HUDEP-2 (cell line): ENCODE results near the gene FLRT1.

Experiments used
- DNase-seq, 76 experiments: peaks; one replicate each; lab custom pipeline; 2025; ENCODE audit not compliant: unreplicated experiment in 76 of 76; lab: John Stamatoyannopoulos, UW

Gene FLRT1, protein sequence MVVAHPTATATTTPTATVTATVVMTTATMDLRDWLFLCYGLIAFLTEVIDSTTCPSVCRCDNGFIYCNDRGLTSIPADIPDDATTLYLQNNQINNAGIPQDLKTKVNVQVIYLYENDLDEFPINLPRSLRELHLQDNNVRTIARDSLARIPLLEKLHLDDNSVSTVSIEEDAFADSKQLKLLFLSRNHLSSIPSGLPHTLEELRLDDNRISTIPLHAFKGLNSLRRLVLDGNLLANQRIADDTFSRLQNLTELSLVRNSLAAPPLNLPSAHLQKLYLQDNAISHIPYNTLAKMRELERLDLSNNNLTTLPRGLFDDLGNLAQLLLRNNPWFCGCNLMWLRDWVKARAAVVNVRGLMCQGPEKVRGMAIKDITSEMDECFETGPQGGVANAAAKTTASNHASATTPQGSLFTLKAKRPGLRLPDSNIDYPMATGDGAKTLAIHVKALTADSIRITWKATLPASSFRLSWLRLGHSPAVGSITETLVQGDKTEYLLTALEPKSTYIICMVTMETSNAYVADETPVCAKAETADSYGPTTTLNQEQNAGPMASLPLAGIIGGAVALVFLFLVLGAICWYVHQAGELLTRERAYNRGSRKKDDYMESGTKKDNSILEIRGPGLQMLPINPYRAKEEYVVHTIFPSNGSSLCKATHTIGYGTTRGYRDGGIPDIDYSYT

DNA sequence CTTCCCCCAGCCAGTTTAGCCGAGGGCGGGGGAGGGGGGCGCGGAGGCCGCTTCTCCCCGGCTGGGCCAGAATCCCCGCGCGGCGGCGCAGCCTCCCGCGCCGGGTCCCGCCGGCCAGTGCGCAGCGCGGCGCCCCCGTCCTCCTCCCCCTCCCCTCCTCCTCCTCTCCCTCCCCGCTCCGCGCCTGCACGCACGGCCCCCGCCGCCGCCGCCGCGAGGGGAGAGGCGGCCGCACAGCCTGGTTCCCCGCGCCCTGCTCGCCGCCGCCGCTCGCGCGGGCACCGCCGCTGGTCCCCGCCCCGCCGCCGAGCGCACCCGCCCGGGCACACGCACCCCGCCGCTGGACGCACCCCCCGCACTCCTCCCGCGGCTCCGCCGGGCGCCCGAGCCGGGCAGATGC lies at the start of gene FLRT1:
TSS of gene FLRT1 (plus strand) at position 356 of the 400 bp plus-strand sequence. CDS start 80,337 bp downstream, outside the sequence.
- DNase-seq: no peak

DNA sequence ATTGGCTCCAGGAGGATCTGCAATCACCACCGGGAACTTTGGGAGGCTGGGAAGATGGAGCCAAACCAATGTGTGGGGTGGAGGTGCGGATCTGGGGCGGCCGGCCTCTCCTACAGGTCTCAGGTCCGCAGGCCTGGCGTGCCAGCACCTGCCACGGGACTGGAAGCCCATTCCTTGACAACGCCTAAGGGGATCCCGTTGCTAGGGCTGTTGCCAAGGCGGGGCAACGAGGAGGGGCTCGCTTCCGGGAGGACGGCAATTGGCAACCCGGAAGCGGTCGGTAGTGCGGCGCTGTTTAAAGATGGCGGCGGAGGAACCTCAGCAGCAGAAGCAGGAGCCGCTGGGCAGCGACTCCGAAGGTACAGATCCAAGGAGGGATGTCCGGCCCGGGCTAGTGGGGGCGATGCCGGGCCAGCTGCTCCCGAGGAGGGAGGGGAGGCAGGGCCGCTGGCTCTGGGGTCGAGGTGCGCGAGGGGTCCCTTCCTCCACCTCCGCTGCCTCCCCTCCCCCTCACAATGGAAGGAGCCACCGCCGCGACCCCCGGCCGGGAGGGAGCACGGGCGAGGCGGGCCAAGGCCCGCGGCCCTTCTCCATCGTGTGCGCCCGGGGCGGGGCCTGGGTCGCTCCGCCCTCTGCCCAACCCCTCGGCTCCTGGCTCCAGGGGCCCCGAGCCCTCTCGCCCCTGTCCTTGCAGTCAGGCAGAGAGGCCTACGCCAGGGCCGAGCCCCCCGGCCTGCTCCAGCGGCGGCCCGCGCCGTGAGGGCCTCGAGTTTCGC lies 49.4 kb upstream of the FLRT1 start, which contains the start of gene OTUB1:
TSS of gene OTUB1 (plus strand) at position 283 of the 776 bp plus-strand sequence. CDS start at position 302, 19 bp downstream.
- peak in 71 of 76 experiments; percentile 10 to 87 (median 71) for DNase-seq

DNA sequence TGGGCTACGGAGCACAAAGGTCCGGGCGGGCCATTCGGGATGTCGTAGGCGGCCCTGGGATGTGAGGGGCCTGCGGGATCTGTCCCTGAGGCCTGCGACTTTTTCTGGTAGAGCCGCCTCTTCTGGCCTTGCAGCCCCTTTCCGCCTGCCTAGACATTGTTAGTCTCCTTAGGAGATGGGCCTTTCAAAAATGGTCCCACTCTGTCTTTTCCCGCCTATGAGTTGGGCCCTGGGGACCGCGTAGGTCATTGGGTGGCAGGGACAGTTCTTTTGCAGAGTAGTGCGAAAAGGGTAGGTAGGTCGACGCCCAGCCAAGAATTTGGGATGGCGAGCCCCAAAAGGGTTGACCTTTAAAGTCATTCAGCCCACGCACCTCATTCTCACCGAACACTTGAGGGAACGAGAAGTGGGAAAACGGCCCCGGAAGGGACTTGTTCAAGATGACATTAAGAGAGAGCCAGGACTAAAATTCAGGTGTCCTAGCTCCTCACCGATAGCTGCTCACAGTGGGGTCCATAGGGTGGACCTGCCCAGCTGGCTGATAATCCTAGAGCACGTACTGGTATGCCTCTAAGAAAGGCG lies 48.7 kb upstream of the FLRT1 start:
- no peak for DNase-seq

DNA sequence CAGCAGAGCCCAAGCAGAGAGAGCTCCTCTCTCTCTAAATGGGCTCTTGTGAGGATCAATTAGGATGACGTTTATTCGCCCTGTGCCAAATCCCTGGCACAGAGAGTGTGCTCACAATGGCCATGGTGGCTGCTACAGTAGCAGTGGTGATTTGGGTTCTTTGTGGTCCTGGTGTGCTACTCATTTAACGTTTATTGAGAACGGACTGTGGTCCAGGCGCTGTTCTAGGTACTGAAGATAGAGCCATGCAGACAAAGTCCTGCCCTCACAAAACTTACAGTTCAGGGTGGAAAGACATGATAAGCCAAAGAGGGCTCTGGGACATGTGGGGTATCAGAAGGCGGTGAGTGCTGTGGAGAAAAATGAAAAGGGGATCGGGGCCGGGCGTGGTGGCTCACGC lies 44.2 kb upstream of the FLRT1 start:
- DNase-seq: no peak

DNA sequence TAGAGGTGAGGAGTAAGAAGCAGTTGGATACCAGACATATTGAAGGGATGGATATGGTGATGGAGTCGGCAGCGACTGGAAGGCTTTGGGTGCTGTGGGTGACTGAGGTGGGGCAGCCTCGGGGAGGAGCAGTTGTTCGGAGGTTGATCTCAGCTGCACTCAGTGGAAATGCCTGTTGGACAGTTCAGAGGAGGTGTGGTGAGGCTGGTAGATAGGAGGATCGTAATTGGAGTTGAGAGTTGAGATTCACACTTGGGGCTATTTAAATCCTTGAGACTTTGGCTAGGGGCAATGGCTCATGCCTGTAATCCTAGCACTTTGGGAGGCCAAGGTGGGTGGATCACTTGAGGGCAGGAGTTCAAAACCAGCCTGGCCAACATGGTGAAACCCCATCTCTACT lies 42.6 kb upstream of the FLRT1 start:
- no peak for DNase-seq

DNA sequence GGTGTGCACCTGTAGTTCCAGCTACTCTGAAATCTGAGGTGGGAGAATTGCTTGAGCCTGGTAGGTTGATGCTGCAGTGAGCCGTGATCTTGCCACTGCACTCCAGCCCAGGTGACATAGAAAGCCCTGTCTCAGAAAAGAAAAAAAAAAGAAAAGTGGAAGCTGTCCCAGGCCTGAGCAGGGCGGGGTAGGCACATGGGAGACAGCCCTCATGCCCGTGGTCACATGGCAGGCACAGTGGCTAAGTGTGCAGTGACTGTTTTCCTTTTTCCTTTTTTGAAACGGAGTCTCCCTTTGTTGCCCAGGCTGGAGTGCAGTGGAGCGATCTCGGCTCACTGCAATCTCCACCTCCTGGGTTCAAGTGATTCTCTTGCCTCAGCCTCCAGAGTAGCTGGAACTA lies 41.7 kb upstream of the FLRT1 start:
- DNase-seq: peak in 3 of 76 experiments; percentile 9 to 21 (median 15)

DNA sequence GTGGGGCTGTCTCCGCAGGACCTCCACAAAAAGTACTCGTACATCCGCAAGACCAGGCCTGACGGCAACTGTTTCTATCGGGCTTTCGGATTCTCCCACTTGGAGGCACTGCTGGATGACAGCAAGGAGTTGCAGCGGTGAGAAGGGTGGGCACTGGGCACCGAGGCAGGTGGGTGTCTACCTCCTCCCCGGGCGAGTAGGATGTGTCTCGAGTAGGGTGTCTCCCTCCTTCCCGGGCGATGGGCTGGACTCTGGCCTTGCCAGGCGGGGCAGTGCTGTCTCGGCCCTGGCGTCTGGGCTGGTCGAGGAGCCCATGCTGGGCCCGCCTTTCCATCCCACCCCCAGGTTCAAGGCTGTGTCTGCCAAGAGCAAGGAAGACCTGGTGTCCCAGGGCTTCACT lies 39.2 kb upstream of the FLRT1 start:
- no peak for DNase-seq

DNA sequence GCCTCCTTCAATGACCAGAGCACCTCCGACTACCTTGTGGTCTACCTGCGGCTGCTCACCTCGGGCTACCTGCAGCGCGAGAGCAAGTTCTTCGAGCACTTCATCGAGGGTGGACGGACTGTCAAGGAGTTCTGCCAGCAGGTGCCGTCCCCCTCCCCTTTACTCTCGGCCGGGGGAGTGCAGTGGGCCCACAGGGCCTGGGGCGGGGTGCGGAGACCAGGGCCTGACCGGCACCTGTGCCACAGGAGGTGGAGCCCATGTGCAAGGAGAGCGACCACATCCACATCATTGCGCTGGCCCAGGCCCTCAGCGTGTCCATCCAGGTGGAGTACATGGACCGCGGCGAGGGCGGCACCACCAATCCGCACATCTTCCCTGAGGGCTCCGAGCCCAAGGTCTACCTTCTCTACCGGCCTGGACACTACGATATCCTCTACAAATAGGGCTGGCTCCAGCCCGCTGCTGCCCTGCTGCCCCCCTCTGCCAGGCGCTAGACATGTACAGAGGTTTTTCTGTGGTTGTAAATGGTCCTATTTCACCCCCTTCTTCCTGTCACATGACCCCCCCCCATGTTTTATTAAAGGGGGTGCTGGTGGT lies 38.5 kb upstream of the FLRT1 start:
- DNase-seq: no peak

DNA sequence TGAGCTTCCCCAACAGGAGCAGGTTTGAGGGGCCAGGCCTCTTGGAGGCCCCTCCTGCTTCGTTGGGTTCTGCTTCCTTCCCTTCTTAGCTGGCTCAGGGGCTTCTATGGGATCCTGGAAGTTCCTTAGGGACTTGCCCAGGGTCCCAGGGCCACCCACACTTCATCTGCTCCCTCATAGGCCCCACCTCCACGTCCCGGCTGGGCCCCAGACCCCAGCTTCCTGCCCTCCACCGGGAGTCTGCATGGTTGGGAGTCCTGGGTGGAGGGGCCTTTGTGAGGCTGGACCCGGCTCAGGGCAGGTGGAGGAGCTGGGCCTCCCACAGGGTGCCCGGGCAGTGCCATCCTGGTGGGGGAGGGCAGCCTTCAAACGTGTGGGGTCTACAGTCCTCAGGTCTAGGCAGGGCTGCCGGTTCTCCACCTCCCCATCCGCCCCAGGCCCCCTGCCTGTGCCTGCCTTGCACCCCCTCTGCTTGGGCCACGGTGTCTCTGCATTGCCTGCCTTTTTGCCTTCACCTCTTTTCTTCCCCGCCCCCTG lies 37.9 kb upstream of the FLRT1 start:
- DNase-seq: no peak

DNA sequence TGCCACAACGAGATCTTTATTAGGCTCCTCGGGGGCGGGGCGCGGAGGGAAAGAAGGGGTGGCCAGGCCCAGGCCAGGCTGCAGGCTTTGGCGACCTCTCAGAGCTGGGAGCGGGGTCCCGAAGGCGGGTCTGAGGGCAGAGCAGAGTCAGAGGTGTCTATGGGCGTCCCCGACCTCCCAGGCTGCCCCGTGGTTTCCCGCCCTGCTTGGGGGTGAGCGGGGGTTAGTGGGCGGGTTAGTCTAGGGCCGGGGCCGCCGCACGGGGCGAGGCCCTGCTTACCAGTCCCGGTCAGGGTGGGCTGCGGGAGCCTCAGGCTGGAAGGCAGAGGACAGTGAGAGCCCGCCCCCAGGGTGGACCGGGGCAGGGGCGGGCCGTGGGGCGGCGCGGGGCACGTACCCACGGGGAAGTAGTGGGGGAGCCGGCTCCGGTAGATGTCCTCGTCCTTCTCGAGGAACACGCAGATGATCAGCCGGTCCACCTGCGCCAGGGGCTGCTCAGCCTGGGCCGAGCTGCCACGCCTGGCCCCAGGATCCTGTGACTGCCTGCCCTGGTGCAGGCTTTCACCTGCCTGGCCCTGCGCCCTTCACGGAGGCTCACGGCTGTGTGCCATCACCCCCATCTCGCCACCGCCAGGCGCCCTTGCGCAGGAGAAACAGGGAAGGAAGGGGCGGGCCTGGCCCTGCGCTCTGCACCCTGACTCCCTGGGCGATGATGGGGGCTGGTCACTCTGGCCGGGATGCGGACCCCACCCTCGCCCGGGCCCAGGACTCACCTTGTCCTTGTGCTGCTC lies 37.0 kb upstream of the FLRT1 start:
- DNase-seq: no peak

DNA sequence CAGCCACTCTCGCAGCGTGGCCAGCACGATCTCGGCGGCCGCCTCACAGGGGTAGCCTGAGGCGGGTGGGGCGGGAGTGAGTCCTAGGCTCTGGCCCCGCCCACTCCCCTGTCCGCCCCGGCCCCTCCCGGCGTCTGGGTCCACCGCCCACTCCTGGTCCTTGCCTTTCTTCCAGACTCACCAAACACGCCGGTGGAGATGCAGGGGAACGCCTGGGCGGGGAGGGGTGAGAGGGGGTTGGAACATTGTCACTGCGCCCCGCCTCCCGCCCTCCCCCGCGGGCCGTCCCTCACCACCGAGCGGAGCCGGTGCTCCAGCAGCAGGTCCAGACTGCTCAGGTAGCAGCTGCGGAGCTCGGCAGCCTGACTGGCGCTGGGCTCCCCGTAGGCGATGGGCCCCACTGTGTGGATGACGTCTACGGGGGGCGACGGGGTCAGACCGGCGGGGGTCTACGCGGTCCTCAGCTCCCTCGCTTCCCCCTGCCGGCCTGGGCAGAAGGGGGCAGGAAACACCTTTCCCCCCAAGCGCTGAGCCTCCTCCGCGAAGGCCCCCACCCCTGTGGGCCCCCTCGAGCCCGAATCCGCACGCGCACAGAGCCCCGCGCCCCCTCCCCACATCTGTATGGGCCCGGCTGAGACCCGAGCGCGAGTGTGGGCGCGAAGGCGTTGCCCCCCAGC lies 36.2 kb upstream of the FLRT1 start:
- DNase-seq: peak in 6 of 76 experiments; percentile 14 to 32 (median 19)

DNA sequence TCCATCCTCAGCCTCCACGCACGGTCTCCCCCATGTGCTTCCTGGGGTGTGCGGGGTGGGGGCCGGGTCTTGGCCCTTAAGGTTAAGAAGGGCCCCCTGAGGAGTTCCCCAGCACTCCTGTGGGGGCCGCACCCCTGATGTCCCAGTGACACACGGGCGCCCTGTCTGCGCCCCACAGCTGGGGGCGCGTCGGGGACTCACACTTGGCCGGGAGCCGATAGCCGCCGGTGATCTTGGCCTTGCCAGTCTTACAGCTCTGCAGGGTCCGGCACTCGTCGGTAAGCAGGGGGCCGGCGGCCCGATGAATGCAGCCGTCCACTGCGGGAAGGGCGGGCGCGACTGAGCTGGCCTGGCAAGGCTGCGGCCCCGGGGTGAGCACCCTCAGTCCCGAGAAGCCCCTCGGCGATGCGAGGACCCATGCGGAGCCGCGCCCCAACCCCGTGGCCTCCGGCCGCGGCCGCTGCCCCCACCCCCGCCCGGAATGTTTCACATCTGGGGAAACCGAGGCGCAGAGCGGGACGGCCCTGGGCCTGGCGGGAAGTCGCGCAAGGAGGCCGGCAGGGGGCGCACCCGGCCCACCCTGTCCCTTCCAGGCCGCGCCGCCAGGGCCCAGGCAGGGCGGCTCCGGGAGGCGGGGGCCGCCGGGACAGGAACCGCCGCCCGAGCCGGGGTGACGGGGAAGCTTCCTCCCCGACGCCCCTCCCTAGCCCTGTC lies 35.5 kb upstream of the FLRT1 start:
- DNase-seq: peak in 45 of 76 experiments; percentile 5 to 73 (median 33)

DNA sequence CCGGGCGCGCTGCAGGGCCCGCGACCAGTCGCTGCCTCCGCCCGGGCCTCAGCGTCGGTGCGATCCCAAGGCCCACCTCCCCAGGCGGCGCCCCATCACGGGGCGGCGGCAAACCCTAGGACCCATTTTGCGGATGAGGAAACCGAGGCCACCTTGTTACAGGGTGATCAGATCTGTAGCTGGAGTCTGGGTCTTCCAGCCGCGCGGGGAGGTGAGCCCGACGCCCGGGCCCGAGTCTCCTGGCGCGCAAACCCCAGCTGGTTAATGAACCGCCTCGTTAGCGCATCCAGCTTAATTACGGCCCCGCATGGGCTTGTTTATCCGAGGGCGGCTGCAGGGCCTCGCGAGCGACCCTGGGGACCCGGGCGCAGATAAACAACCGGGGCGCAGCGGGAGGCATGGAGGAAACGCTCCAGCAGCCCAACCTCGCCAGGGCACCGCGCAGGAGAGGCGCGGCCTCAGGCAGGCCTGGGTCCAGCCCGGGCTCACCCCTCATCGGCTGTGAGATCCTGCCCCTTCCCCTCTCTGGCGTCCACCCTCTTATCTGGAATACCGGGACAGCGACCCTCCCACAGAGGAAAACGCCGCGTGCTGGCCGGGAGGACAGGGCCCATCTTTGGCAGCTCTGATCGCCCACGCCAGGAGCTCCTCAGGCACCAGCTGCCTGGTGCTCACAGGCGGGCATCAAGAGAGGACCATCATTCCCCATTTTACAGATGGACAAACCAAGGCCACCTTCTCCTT lies 34.8 kb upstream of the FLRT1 start:
- DNase-seq: no peak

DNA sequence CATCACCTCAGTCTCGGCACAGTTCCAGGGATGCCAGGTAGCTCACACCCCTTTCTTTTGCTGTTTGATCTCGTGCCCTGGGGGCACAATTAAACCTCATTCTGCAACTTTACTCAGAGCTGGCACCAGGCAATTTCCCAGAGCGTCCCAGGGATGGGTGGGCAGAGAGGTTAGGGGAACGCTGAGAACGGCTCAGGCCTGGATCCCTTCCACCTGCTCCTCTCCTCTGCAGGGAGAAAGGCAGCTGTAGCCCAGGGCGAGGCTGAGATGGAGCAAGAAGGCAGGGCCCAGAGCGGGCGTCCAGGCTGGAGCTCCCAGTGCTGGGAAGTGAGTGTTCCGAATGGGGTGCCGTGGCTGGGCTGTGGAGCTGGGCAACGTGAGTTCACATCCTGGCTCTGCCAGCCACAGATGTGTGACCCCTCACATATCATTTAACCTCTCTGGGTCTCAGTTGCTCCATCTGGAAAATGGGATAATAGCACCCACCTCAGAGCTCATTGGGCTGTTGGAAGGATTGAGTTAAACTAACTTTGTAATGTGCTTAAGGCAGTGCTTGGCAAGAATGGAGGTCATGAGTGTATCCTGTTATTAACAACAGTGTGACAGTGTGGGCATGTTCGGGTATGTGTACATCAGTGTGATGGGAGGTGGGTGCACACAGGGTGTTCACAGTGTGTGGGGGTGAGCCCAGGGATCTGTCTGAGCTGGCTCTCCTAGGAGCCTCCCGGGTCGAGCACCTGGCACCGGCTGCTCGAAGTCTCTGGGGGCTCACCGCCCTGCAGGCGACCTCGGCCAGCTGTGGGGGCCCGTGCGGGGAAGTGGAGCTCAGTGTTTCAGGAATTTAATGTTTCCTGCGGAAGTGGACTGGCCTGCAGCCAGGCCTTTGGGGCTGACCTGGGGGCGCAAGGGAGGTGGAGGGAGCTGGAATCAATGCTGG lies 34.0 kb upstream of the FLRT1 start:
- DNase-seq: no peak

DNA sequence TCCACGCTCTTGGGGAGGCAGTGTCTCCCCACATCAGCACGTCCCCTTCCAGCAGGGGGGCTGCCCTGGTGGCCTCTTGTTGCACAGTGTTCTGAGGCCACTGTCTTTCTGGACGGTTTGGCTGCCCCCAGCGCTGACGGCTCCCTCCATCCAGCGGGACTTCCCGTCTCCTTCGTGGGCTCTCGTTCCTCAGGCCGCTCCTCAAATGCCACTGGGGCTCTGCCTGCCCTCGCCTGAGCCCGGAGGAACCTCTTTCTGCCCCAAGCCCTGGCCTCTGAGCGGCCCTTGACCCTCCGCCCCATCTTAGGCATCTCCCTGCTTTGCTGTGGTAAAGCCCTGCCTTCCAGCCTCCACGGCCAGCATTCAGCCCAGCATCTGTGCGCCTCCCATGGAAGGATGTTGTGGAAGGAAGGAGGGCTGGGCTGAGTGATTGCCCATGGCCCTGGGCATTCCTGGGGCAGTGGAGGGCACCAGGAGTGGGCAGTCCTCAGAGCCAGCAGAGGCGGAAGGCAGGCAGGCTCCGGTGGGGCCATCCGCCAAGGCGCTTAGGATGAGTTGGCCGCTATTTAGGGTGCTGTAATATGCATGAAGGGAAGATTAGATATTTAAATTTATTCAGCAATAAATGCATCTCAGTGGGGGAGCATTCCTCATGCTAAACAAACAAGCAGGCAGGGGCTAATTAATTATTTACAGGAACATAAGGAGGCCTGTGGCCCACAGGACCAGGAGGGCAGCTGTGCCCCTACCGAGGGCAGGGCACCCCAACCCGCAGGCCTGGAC lies 31.7 kb upstream of the FLRT1 start:
- no peak for DNase-seq

DNA sequence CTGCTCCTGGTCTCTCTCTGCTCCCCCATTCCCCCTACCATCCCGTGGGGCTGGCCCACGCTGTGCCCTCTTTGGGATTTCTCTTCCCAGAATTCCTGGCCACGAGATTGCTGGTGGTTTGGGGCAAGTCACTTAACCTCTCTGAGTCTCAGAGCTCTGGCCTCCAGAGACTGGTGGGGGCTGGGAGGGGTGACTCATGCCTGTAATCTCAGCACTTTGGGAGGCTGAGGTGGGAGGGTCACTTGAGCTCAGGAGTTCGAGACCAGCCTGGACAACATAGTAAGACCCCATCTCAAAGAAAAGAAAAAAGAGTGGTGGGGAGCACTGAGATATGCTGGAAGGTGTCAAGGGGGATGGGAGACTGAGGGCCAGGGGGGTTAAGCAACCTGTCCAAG lies 31.1 kb upstream of the FLRT1 start:
- DNase-seq: no peak
